HG03095 (cell line): ENCODE results near the gene IL20RB.
"Not testable (repeated sequence)": the region's sequence is repeated elsewhere in the genome, so short reads cannot be mapped to it uniquely, and the experiment has no call there.

Source experiments
- ATAC-seq: cut with Tn5 transposase; IDR thresholded peaks from one replicate; pipeline ENCODE4 v1.9.1; 2021; ENCODE audit warnings: moderate library complexity; ENCODE audit not compliant: unreplicated experiment

The IL20RB gene

GRCh38 chr3:136982520-136983138 lies 24.8 kb downstream of the IL20RB start:
- no peak for ATAC-seq

- no peak for ATAC-seq
These were observed 27.1 kb downstream of the IL20RB start for GRCh38 chr3:136984837-136985236.

DNA sequence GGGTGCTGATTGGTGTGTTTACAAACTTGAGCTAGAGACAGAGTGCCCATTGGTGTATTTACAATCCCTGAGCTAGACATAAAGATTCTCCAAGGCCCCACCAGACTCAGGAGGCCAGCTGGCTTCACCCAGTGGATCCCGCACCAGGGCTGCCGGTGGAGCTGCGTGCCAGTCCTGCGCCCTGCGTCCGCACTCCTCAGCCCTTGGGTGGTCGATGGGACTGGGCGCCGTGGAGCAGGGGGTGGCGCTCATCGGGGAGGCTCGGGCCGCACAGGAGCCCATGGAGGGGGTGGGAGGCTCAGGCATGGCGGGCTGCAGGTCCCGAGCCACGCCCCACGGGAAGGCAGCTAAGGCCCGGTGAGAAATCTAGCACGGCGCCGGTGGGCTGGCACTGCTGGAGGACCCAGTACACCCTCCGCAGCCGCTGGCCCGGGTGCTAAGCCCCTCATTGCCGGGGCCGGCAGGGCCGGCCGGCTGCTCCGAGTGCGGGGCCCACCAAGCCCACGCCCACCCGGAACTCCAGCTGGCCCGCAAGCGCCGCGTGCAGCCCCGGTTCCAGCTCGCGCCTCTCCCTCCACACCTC lies 29.7 kb downstream of the IL20RB start:
- ATAC-seq = not testable (repeated sequence)

DNA sequence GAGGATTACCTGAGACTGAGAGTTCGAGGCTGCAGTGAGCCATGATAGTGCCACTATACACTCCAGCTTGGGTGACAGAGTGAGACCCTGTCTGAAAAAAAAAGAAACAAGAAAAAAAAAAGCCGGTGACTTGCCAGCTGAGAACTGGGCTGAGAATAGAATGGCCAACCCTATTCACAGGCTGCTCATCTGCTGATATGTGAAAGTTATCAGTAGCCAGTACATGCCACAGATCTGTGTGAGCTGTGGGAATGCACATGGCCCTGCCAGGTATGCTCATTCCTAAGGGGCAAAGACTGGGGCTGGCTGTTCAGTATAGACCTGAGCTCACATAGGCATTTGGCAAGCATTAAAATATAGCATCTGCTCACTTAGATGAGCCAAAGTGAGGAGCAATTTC lies 30.9 kb downstream of the IL20RB start:
- no peak for ATAC-seq

GRCh38 chr3:136989781-136990524 lies 32.2 kb downstream of the IL20RB start:
- no peak for ATAC-seq

DNA sequence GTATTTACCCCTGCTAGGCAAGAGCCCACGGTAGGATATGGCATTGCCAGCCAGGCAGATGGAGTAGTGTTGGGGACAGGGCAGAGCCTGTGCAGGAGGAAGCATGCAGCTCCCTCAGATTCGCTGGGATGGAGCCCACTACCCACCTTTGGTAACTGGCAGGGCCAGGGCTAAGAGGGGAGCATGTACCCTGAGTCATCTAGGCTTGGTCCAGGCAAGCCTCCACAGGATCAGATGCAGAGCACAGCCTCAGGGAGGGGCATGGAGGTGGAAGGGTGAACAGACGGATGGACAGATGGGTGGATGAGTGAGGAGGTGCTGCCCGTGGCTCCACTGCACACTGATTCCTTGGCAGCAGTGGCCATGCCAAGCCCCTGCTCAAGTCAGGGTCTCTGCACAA lies 33.0 kb downstream of the IL20RB start:
- no peak for ATAC-seq

DNA sequence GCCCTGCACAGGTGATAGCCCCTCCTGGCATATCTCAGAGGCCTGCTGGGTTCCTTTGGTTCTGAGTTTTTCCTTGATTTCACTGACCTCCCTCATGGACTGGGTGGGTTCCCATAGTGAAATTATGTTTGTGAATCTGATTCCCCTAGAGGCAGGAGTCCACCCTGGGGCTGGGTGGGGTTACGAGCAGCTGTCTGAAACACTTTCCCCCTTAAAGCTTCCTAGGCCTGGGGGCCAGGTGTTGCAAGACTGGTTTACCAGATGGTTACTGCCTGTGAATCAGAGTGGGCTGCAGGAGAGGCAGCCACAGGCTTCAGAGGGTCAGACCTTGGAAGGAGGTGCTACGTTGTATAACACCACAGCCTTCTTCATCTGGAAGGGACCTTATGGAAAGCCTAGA lies 34.3 kb downstream of the IL20RB start:
- ATAC-seq = no peak

GRCh38 chr3:136994772-136995516 lies 37.2 kb downstream of the IL20RB start:
- ATAC-seq = no peak

DNA sequence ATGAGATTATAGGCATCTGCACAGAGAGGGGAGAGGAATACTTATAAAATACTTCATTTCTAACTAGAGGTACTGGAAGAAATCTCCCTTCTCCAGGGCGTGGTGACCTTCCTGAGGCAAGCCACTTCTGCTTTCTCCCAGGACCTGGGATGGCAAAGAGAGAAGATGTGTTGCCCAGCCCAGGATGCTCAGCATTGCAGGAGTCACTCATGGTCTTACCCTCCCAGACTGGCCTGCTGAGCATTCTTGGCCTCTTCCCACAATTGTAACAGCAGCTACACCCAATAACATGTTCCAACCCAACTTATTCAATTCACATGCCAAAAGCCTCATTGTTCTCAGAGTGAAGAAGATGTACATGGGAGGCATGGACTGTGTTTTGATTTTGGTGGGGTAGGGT lies 37.9 kb downstream of the IL20RB start:
- ATAC-seq = no peak

DNA sequence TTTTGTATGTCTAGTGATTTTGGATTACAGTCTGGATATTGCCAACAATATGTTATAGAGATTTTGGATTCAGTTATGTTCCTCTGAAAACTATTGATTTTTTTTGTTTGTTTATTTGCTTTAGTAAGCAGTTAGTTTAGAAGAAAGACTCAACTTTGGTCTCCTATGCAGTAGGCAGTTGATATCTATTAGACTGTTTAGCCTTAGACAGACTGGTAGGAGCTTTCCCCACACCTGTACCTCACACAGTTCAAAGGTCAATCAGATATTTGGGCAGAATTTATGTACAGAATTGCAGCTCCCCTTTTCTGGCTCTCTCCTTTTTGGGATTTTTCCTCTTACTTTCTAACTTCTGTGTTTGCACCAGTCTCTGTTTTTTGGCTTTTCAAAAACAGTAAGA lies 42.3 kb downstream of the IL20RB start:
- no peak for ATAC-seq

DNA sequence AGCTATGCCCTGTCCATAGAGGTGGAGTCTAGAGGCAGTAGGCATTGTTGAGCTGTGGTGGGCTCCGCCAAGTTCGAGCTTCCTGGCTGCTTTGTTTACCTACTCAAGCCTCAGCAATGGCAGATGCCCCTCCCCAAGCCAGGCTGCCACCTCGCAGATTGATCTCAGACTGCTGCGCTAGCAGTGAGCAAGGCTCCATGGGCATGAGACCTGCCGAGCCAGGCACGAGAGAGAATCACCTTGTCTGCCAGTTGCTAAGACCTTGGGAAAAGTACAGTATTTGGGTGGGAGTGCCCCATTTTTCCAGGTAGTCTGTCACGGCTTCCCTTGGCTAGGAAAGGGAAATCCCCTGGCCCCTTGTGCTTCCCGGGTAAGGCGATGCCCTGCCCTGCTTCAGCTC lies 49.6 kb downstream of the IL20RB start:
- ATAC-seq = not testable (repeated sequence)

GRCh38 chr3:137008131-137008530 lies 50.3 kb downstream of the IL20RB start:
- no peak for ATAC-seq

DNA sequence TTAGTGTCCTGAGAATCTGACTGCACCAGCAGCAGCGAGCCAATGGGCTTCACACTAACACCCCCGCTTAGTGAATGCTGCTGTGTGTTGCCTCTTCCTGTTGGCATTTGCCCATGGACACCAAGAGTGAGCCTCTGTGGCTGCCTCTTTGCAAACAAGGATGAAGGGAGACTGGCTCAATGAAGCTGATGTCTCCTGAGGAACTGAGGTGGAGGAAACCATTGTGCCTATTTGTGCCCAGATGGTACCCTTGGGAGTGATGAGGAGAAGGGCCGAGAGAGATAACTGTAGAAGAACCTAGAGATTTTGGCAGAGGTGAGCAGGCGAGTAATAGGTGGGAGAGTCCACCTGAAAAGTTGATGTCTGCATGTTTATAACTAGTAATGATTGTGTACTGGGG lies 51.2 kb downstream of the IL20RB start:
- ATAC-seq = no peak

GRCh38 chr3:137010137-137010536 lies 52.4 kb downstream of the IL20RB start:
- no peak for ATAC-seq

- no peak for ATAC-seq
These were observed 53.4 kb downstream of the IL20RB start for GRCh38 chr3:137011153-137011552.

DNA sequence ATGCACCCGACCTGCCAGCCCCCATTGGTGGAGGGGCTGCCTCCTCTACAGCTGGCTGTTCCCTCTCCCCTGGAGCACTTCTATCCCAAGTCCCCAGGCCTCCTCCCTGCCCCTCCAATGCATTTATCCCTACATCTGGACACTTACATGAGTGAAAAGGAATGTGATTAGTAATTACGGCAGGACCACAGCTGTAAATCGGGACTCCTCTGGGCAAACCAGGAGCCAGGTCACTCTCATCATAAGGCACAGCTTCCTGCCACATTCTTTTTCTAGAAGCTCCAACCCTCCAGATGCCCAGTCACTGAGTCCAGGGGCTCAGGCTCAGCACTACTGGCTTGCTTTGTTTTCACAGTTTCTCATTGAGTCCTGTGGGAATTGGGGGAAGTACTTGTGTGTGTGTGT lies 54.3 kb downstream of the IL20RB start:
- no peak for ATAC-seq

DNA sequence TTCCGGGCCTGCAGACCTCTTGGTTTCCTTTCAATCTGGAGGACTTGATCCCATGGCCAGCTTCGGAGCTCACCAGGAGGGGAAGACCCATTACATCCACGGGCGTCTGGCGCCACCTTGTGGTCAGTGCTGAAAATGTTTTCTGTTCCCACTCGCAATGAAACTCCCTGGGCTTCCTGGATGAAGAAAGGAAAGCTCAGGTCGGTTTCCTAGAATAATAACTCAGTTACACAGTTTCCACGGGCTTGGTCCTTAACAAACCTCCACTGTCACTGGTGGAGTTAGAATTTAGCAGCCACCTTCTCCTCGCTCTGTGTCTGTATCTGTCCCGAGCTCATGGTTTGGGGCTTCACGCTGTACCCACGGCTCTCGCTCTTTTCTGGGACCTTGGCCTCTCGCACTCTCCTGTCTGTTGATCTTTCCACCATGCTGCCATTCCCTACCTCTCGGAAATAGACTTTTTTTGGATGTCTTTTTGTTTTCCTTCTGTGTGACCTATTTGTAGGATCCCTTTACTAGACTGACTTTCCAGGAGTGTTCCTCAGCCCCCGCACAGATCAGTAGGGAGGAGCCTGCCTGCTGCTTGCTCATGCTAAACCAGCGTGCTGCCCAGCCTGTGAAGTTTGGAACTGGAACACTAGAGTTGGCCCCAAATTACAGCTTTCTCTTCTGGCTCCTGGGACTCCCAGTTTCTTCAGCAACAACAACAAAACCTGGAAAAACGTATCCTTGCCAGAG lies 56.3 kb downstream of the IL20RB start:
- peak; percentile 79 for ATAC-seq

DNA sequence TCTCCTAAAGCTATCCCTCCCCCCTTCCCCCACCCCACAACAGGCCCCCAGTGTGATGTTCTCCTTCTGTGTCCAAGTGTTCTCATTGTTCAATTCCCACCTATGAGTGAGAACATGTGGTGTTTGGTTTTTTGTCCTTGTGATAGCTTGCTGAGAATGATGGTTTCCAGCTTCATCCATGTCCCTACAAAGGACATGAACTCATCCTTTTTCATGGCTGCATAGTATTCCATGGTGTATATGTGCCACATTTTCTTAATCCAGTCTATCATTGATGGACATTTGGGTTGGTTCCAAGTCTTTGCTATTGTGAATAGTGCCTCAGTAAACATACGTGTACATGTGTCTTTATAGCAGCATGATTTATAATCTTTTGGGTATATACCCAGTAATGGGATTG lies 59.5 kb downstream of the IL20RB start:
- not testable (repeated sequence) for ATAC-seq

DNA sequence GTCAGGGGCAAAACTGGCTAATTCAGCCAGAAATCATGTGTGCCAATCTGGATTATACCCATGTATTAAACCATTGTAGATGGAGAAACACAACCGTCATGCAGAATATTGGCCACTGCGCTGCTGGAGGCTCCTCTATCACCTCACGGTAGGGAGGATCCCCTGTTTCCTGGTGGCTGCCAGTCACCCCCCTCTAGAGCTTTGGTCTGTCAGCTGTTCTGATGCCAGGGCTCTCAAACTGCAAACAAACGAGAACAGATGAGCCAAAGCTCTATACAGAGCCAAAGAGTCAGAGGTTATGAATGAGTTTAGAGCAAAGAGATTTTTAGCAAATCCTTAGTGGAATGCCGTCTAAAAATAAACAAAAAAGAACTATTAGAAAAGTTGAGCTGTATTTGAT lies 62.5 kb downstream of the IL20RB start:
- no peak for ATAC-seq

DNA sequence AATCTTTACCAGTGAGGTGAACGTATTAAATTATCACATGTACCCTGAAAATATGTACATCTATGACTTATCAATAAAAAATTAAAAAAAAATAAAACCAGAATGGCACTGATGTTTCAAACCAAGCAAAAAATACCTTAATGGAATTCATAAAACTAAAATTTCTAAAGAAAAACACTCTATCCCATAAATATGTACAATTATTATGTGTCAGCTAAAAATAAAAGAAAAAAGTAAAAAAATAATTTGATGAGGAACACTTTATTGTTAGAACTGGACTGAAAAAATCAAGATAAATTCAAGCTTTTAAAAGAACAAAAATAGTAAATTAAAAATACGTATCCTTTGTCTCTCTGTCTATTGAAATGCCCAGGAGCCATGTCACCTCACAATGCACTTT lies 63.1 kb downstream of the IL20RB start:
- ATAC-seq = no peak

DNA sequence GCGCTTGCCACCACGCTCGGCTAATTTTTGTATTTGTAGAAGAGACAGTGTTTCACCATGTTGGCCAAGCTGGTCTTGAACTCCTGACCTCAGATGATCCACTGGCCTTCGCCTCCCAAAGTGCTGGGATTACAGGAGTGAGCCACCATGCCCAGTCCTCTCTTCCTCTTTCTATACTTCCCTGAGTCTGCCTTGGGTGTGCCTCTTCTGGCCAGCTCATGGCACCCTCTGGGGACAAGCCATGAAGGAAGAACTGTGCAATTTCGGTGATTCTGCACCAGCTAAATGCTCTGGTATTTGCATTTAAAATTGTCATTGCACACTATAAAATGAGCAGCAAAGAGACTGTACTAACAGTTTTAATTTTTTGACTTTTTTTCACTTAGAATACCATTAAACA lies 66.6 kb downstream of the IL20RB start:
- ATAC-seq = no peak
